Neural cell (in vitro differentiated cells): ENCODE results near the gene SYCP2. TPM values are rescaled to one million over a fixed set of nuclear protein-coding genes. Genes with fewer than 3 reads are reported as not detected.

Experiments used
- H2AFZ ChIP-seq: fragments of 200-600, 300-800 bp; sonication (generic), shearing (Covaris generic); 2 replicates; pipeline ENCODE4 v1.6.0; 2014; ENCODE audit warnings: low read depth, mild to moderate bottlenecking, antibody characterized with exemption, low read length, moderate library complexity
- H3F3A ChIP-seq: fragments of 200-600 bp; shearing (Covaris generic); 2 replicates; pipeline ENCODE4 v1.6.1; 2016; ENCODE audit warnings: mild to moderate bottlenecking, moderate library complexity, mixed read lengths, antibody characterized with exemption, low read length; ENCODE audit not compliant: insufficient read depth, poor library complexity, severe bottlenecking
- H3K27ac ChIP-seq: fragments of 200-600, 300-800 bp; sonication (generic), shearing (Covaris generic); 2 replicates; pipeline ENCODE4 v1.5.1; 2014; ENCODE audit warnings: mild to moderate bottlenecking, low read length, moderate library complexity
- H3K27me3 ChIP-seq: fragments of 300-800, 200-600 bp; sonication (generic), shearing (Covaris generic); 2 replicates; pipeline ENCODE4 v1.6.0; 2014; ENCODE audit warnings: mild to moderate bottlenecking, low read depth, low read length, moderate library complexity; ENCODE audit not compliant: insufficient read depth
- H3K36me3 ChIP-seq: fragments of 300-800, 200-600 bp; sonication (generic), shearing (Covaris generic); 2 replicates; pipeline ENCODE4 v1.5.1; 2014; ENCODE audit warnings: mild to moderate bottlenecking, antibody characterized with exemption, low read length, moderate library complexity; ENCODE audit not compliant: insufficient read depth
- H3K4me2 ChIP-seq: fragments of 300-800, 200-600 bp; sonication (generic), shearing (Covaris generic); 2 replicates; pipeline ENCODE4 v1.6.0; 2014; ENCODE audit warnings: mild to moderate bottlenecking, low read length
- H3K4me3 ChIP-seq: fragments of 300-800, 200-600 bp; sonication (generic), shearing (Covaris generic); 2 replicates; pipeline ENCODE4 v1.5.1; 2014; ENCODE audit warnings: mild to moderate bottlenecking, low read length, moderate library complexity
- H3K79me2 ChIP-seq: fragments of 200-600 bp; shearing (Covaris generic); replicated peaks from 2 replicates; pipeline ENCODE4 v1.6.0; 2014; ENCODE audit warnings: mild to moderate bottlenecking, low read length, moderate library complexity; ENCODE audit not compliant: insufficient read depth
- H3K9ac ChIP-seq: fragments of 300-800, 200-600 bp; sonication (generic), shearing (Covaris generic); 2 replicates; pipeline ENCODE4 v1.6.1; 2016; ENCODE audit warnings: mild to moderate bottlenecking, low read length, mixed read lengths
- H3K9me2 ChIP-seq: fragments of 200-600 bp; shearing (Covaris generic); 2 replicates; pipeline ENCODE4 v1.6.1; 2016; ENCODE audit warnings: mild to moderate bottlenecking, low read length, mixed read lengths; ENCODE audit not compliant: insufficient read depth
- H3K9me3 ChIP-seq: fragments of 200-600, 300-800 bp; sonication (generic), shearing (Covaris generic); 2 replicates; pipeline ENCODE4 v1.6.1; 2016; ENCODE audit warnings: mild to moderate bottlenecking, mixed run types, low read length, moderate library complexity, mixed read lengths
- H4K20me1 ChIP-seq: fragments of 200-600 bp; shearing (Covaris generic); 2 replicates; pipeline ENCODE4 v1.6.1; 2016; ENCODE audit warnings: mild to moderate bottlenecking, mixed run types; ENCODE audit not compliant: insufficient read depth
- CTCF ChIP-seq: fragments of 450-650 bp; IDR thresholded peaks from 2 replicates; pipeline ENCODE4 v1.5.1; 2014; ENCODE audit warnings: antibody characterized with exemption, mild to moderate bottlenecking, moderate library complexity; ENCODE audit not compliant: poor library complexity, severe bottlenecking
- EP300 ChIP-seq: fragments of 450-650 bp; conservative IDR thresholded peaks from 2 replicates; pipeline ENCODE4 v1.6.1; 2014; ENCODE audit warnings: antibody characterized with exemption, mild to moderate bottlenecking, moderate library complexity; ENCODE audit not compliant: poor library complexity, severe bottlenecking
- MXI1 ChIP-seq: fragments of 450-650 bp; conservative IDR thresholded peaks from 2 replicates; pipeline ENCODE4 v1.6.1; 2014; ENCODE audit warnings: antibody characterized with exemption, mild to moderate bottlenecking; ENCODE audit not compliant: poor library complexity, severe bottlenecking
- POLR2AphosphoS5 ChIP-seq: IDR thresholded peaks from 2 replicates; pipeline ENCODE4 v1.6.1; 2012
- RAD21 ChIP-seq: fragments of 450-650 bp; conservative IDR thresholded peaks from 2 replicates; pipeline ENCODE4 v1.6.1; 2014; ENCODE audit warnings: antibody characterized with exemption, mild to moderate bottlenecking, moderate library complexity
- REST ChIP-seq: IDR thresholded peaks from 2 replicates; pipeline ENCODE4 v1.6.1; 2012; ENCODE audit warnings: borderline replicate concordance
- SMC3 ChIP-seq: fragments of 450-650 bp; conservative IDR thresholded peaks from 2 replicates; pipeline ENCODE4 v1.6.1; 2014; ENCODE audit warnings: antibody characterized with exemption, mild to moderate bottlenecking, moderate library complexity; ENCODE audit not compliant: poor library complexity
- TAF1 ChIP-seq: IDR thresholded peaks from 2 replicates; pipeline ENCODE4 v1.6.1; 2012; ENCODE audit warnings: low read depth
- polyA plus RNA-seq: library from polyadenylated mRNA; depleted of rRNA; stranded (reverse); fragments of >200 nt; gene quantifications from 2 replicates; pipeline ENCODE4 v1.2.3, GENCODE V29; 2014

Gene SYCP2
- polyA plus RNA-seq, 1 donor from 2014 or later = 1.4 TPM

GRCh38 chr20:59932616-59933295, 681 bp downstream of the SYCP2 start:
- Histone ChIP-seq H3K9ac (no peak overlapping the region), H3K36me3 (no peaks in the 10 kb centered on the region), H3F3A (no peaks in the 10 kb centered on the region), H3K79me2 (no peaks in the 10 kb centered on the region), H4K20me1 (no peaks in the 10 kb centered on the region), H3K27me3 (no peaks in the 10 kb centered on the region), H3K27ac (no peak overlapping the region), H3K4me3 (no peak overlapping the region), H3K9me3 (no peaks in the 10 kb centered on the region), H3K9me2 (no peaks in the 10 kb centered on the region), H2AFZ (no peak overlapping the region), H3K4me2 (no peak overlapping the region)
- no peak for TF ChIP-seq MXI1

GRCh38 chr20:59931511-59932312, 1.7 kb downstream of the SYCP2 start:
- H2AFZ ChIP-seq = no peak overlapping the region
- H3K4me2 ChIP-seq = no peak overlapping the region
- no peaks in the 10 kb centered on the region for H4K20me1 ChIP-seq
- H3K36me3 ChIP-seq = no peaks in the 10 kb centered on the region
- no peak overlapping the region for H3K4me3 ChIP-seq
- no peaks in the 10 kb centered on the region for H3K79me2 ChIP-seq
- no peaks in the 10 kb centered on the region for H3K9me2 ChIP-seq
- H3K27ac ChIP-seq = no peak overlapping the region
- TF ChIP-seq RAD21 (no peak), CTCF (no peak), MXI1 (no peak), EP300 (no peak), POLR2AphosphoS5 (no peak), SMC3 (no peak), TAF1 (no peak), REST (no peak)
- no peaks in the 10 kb centered on the region for H3K9me3 ChIP-seq
- H3K9ac ChIP-seq = no peak overlapping the region
- H3K27me3 ChIP-seq = no peaks in the 10 kb centered on the region
- H3F3A ChIP-seq = no peaks in the 10 kb centered on the region
